ENCODE measurements around the gene ZFC3H1.

GRCh38 chr12:71640316-71640715 is 23.3 kb downstream of the ZFC3H1 start:
- no peak for TF ChIP-seq EZH2 (IDR thresholded peaks at IDR 0.05; ENCODE audit: low read length)
- TF ChIP-seq, protein P1, sequence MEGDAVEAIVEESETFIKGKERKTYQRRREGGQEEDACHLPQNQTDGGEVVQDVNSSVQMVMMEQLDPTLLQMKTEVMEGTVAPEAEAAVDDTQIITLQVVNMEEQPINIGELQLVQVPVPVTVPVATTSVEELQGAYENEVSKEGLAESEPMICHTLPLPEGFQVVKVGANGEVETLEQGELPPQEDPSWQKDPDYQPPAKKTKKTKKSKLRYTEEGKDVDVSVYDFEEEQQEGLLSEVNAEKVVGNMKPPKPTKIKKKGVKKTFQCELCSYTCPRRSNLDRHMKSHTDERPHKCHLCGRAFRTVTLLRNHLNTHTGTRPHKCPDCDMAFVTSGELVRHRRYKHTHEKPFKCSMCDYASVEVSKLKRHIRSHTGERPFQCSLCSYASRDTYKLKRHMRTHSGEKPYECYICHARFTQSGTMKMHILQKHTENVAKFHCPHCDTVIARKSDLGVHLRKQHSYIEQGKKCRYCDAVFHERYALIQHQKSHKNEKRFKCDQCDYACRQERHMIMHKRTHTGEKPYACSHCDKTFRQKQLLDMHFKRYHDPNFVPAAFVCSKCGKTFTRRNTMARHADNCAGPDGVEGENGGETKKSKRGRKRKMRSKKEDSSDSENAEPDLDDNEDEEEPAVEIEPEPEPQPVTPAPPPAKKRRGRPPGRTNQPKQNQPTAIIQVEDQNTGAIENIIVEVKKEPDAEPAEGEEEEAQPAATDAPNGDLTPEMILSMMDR (optimal IDR thresholded peaks at IDR 0.05 in 1 of 3, IDR thresholded peaks at IDR 0.05 in 1 of 3, conservative IDR thresholded peaks at IDR 0.05 in 1 of 3; ENCODE audit: extremely low read depth in 1 of 3, insufficient read depth in 2 of 3, low read length in 3 of 3): no peak

Data from keratinocyte (primary cell).